Measurements from ENCODE around the gene INMT. TPM values are rescaled to one million over a fixed set of nuclear protein-coding genes. Genes with fewer than 3 reads are reported as not detected.
A peak's percentile ranks its signal among the peaks of the same experiment; 100 is the strongest.

The INMT gene
- total and polyA plus RNA-seq, 2 experiments from 2014 or later: 0.79 to 1.1 TPM

GRCh38 chr7:30799976-30800661 is 48.2 kb downstream of the INMT start (continued):
- TF ChIP-seq ZNF462 (CRISPR knock-in tag; IDR thresholded peaks at IDR 0.05) (no peak), JUNB (IDR thresholded peaks at IDR 0.05; ENCODE audit: unreplicated experiment) (no peak), ZNF331 (CRISPR knock-in tag; IDR thresholded peaks at IDR 0.05; ENCODE audit: low read depth) (no peak), CREB1 (CRISPR knock-in tag; IDR thresholded peaks at IDR 0.05; ENCODE audit: low read depth) (no peak), EZH2phosphoT487 (IDR thresholded peaks at IDR 0.05; ENCODE audit: unreplicated experiment) (no peak), ZNF114 (CRISPR knock-in tag; IDR thresholded peaks at IDR 0.05) (no peak), ETS1 (IDR thresholded peaks at IDR 0.05) (no peak)

- ATAC-seq (peak; percentile 91), DNase-seq (ENCODE audit: low spot score) (peak; percentile 85)
- TF ChIP-seq NANOG (IDR thresholded peaks at IDR 0.05; ENCODE audit: borderline replicate concordance) (no peak), CTCF (conservative IDR thresholded peaks at IDR 0.05; ENCODE audit: low read depth in 2 of 2) (peak; percentile 84 to 93)
- Histone ChIP-seq H3K4me1 (ENCODE audit: insufficient read depth) (no peaks in the 10 kb centered on the region), H3K4me3 (no peak overlapping the region), H3K27me3 (ENCODE audit: insufficient read depth) (no peaks in the 10 kb centered on the region), H2AFZ (no peak overlapping the region), H3K4me2 (no peak overlapping the region), H3F3A (replicated peaks; ENCODE audit: low read depth) (no peaks in the 10 kb centered on the region), H3K9me2 (ENCODE audit: insufficient read depth) (no peaks in the 10 kb centered on the region), H4K20me1 (replicated peaks; ENCODE audit: insufficient read depth) (no peaks in the 10 kb centered on the region; the same call in 1 of the 2 replicates), H3K79me2 (replicated peaks; ENCODE audit: insufficient read depth) (no peaks in the 10 kb centered on the region), H3K27ac (ENCODE audit: low read depth) (no peak overlapping the region), H3K36me3 (ENCODE audit: insufficient read depth) (no peaks in the 10 kb centered on the region)
- Mint-ChIP-seq H3K27me3 (ENCODE audit: insufficient read depth, low read depth, poor library complexity) (peaks cover 5% of the 10 kb centered on the region), H3K9me3 (no peaks in the 10 kb centered on the region), H3K4me1 (peaks cover 9% of the 10 kb centered on the region), H3K36me3 (ENCODE audit: low read depth) (no peaks in the 10 kb centered on the region; the same call in 2 of the 3 replicates), H3K27ac (no peak overlapping the region), H3K4me3 (no peak overlapping the region)
These were observed 48.9 kb downstream of the INMT start for GRCh38 chr7:30800785-30801252.

Measured in GM23338 (cell line).